Activated gamma-delta T cell treated with anti-CD3 and anti-CD28 coated beads, Interleukin-2, amount 50 U/mL, for 16 hours (primary cell): ENCODE data around the gene CPNE5.

Source experiments
- DNase-seq: peaks from one replicate; pipeline ENCODE4 v3.0.0-alpha.2; 2020; ENCODE audit warnings: low read depth

CPNE5 gene

DNA sequence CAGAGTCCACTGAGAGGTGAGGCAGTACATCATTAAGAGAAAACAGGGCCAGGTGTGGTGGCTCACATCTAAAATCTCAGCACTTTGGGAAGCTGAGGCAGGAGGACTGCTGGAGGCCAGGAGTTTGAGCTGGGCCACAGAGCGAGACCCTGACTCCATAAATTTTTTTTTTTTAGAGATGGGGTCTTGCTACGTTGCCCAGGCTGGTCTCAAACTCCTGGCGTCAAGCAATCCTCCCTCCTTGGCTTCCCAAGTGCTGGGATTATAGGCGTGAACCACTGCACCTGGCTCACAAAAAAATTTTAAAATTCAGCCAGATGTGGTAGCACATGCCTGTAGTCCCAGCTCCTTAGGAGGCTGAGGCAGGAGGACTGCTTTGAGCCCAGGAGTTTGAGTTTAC, 18.1 kb upstream of the CPNE5 start:
- DNase-seq = no peak

DNA sequence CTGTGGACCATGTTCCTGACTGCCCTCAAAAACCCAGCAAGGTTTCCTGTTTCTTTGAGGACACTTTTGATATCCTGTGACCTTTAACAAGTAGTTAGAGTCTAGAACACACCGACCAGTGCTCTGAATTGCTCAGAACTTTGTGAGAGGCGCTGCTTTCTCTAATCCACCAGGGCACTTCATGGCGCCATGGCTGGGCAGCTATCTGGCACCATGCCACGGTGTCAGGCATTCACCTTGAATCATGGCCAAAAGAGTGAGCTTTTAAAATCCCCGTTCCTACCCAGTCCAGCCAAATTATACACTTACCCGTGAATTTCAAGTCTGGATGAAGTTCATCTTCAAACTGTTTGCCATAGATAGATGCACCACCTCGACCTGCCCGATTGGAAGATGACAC, 17.0 kb upstream of the CPNE5 start:
- no peak for DNase-seq

DNA sequence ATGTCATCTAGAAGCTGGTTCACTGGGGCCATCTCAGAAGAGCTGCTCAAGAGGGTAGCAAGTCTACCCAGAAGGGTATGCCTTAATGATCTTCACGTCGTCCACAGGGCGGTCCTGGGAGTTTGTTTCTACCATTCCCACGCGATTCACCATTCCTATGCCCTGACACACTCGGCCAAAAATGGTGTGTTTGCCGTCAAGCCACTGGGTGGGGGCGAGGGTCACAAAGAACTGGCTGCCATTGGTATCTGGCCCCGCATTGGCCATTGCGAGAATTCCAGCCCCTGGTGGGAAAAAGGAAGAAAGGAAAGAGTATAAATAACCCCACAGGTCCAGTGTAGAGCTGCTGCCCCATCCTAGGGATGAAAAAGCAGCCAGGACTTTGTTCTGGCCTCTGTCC, 16.5 kb upstream of the CPNE5 start:
- no peak for DNase-seq

DNA sequence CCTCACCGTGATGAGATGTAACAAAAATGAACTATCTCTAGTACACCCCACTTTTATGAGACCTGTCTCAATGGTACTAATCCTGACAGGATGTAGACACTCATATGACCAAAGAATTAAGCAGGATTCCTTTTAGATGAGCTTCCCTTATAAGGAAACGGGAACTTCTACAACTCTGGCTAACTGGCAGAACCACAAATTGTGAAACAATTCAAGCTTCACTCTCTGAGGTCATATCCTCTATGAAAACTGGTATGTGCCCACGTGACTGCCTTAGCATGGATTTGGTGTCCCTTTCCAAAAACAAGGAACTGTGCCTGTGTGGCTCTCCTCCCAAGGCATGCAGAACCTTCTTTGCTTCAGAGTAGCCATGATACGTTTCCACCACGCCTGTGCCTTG, 14.1 kb upstream of the CPNE5 start:
- no peak for DNase-seq

DNA sequence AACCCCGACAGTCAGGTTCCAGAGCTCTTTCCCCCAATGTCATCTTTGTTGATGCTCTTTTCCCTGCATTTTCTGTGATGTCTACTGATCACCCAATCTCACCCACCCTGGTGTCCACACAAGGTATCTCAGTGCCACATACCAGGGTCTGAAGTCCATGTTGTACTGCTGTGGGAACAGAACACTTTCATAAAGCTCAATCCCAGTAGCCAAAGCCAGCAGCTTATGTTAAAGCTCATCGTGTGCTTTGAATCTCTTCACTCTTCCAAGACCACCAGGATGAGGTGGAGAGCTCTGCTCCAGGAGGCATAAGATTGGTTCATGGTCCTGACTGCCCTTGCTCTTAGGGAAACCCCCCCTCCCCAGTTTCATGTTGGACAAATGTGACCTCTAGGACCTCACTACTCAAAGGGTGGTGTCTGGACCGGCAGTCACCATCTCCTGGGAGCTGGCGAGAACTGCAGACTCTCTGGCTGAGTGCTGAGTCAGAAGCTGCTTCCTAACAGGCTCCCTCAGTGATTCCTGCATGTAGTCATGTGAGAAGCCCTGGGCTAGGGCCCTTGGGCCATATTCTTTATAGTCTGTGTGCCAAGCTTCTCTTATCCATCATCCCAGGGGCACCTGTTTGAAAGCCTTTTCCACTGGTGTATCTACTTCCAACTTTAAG, 13.4 kb upstream of the CPNE5 start:
- no peak for DNase-seq

DNA sequence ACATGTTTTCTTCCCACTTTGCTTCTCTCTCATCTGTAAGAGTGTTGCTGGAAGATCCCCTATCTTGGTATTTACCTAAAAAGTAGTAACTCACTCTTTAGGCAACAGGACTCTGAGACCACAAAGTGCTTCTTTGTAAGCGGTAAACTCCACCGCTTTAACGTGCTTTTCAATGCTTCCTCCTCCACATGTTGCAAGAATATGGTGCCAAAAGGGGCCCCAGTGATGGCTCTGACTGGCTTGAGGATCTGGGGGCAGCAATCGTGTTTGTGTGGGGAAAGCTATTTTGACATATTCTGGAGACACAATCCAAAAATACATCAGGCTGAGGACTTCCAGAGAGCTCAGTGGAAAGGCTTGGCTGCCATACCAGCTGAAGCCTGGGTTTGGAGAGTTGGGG, 12.4 kb upstream of the CPNE5 start:
- no peak for DNase-seq

DNA sequence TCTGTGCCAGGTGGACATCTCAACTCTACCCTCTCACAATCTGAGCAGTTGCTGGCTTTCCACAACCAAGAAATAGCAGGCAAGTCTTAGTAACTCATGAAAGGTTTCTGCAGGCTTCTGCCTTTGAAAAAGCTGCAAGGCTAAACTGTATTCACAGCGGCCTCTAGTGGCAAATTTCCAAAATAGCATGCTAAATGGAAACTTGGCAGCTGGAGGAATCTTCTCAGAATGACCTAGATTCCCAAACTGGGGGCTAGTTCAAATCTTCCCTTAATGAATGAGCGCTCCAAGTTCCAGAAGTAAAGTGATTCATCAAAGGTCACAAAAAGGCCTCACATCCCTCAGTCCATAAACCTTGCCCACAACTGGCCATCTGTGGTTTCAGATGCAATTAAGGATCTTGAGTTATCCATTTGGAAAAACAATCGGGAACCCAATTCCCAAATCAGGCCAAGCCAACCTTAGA, 11.9 kb upstream of the CPNE5 start:
- DNase-seq = no peak

DNA sequence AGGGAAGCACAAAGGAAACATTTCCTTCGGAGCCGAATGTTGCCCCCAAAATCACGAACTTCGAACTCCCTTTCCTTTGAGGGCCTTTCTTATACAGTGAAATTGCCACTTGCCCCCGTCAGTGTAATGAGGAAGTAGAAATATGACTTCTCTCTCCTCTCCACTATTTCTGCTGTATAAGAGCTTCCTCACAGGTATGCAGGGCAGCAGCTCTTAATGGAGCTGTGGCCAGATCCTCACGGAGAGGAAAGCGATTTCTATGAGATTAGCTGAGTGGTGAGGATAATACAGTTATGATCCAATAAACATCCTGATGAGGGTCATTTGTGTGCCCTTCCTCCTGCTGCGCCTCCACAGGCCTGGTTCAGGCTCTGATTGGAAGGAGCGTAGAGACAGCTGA, 10.8 kb upstream of the CPNE5 start:
- DNase-seq = no peak

DNA sequence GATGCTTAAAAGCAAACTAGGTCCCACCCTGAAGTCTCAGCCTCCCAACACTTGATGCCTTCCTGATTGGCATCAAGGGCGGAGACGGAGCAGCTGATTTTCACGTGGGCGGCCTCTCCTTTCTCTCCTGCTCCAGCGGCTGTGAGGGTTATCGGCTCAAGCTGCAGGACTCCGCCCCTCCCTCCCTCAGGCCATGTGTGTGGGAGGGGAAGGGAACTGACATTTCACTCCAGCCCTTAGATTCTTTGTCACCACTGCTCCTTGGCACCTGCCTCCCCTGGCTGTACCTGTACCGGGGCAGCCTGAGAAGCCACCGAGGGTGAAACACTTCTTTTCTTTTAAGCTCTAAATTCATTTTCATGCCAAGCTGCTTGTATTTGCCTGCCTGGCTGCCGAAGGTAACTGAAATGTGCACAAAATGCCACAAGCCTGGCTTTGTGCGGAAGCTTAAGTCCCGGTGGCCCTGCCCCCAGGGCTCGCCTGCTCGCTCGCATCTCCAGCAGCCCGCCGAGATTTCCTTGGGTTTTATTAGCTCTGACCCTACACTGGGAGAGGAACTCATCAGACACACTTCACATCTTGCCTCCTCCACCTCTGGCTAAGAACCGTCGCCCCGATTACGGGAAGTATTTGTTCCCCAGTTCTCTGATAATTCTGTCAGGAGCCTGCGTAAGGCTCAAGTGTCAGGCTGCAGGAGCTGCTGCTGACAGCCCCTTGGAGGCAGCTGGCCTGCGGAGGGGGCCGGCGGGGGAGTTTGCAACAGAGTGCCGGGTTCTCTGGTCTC, 9.6 kb upstream of the CPNE5 start:
- no peak for DNase-seq

DNA sequence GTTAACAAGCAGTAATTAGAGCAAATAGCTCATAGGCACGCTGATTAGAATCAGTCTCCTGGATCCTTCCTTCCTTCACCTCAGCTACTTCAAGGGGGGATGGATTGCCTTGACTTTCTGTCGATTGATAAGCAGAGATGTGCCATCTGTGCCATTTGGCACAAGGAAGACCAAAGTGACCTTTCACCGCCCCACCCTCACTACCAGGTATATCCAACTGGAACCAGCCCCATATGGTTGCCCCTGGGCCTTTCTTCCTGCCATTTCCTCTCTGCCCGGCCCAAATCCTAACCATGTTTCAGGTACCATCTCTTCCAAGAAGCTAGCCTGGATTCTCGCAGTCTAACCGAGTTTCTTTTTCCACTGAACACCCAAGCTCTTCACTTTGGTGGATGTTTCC, 8.7 kb upstream of the CPNE5 start:
- DNase-seq = no peak

DNA sequence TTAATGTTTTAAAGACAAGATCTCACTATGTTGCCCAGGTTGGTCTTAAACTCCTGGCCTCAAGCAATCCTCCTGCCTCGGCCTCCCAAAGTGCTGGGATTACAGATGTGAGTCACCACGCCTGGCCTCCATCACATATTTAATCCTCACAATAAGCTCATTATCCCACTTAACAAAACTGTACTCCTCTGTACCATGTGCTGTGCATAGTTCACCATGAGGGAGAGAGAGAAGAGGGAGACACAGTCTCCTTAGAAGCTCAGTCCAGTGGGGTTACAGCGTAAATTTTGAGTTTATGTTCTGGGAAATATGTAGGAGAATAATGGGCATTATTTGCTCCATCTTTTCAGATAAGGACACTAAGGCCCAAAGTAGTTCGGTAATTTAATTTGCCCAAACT, 7.9 kb upstream of the CPNE5 start:
- DNase-seq = no peak

DNA sequence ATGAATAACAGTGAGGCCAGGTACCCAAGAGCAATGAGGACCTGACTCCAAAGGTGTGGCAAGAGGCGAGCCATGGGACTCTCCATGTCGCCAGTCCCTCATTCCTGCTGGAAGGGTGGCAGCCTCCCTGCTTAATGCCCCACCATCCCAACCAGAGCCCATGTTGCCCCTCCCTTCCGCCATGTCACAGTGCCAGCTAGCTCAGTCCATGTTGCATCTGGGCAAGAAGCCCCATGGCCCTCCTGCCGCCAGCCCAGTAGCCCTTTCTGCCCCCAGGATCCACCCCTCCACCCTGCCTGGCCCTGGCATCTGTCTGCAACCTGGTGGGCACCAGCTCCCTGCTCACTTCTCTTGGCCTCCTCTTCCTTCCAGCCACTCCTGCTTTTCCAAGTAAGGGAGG, 6.0 kb upstream of the CPNE5 start:
- no peak for DNase-seq

DNA sequence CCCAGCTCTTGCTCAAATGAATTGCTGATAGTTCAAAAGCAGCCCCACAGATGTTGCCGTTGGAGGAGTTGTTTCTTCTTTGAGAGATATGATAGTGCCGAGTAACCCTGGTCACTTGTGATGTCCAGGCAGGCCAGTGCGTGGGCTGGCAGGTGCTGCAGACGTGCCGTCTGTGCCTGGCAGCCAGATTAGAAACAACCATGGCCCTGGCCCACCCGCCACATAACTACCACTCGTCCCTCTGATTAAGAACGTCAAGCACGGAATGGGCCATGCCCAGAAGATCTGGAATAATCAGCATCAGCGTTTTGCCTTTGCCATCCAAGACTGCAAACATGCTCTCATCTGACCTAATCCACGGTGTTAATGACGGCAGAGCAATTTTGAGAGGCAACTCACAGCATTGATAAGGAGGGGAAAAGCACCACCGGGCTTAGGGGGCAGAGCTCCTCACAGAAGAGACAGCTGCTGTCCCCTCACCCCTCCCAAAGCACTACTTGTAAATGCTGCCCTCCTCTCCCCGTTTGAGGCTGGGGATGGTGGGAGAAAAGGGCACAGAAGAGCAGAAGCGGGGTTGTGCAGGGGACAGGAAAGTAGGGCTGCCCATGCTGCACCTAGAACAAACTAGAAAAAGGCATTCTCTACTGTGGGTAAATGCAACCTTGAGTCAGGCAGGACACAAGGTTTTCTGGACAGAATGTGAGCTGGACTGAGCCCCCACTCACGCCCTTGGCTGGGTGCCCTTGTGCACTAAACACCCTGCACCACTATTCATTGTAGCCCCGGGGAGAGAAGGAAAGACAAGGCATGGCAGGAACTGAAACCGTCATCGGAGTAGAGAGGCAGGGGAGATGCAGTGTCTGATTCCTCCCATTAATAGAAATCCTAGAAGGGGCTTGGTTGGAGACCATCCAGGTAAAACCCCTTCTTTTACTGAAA, 5.3 kb upstream of the CPNE5 start:
- no peak for DNase-seq

DNA sequence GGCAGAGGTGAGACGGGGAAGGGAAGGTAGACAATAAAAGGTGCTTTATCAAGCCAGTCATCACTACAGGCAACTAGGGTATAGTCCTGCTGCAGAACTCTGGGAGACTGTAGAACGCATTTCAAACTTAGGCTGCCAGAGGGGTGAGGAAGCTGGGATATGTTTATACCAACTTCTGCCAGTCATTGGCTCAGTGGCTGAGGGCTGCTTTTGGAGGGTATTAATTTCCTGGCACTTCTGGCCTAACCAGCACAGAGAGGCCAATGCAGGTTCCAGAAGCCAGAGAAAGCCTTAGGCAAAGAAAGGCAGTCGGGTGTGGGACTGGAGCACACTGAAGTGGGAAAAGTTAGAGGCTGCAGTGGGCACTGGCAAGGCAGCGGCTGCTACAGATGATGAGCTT, 3.9 kb upstream of the CPNE5 start:
- DNase-seq = no peak

DNA sequence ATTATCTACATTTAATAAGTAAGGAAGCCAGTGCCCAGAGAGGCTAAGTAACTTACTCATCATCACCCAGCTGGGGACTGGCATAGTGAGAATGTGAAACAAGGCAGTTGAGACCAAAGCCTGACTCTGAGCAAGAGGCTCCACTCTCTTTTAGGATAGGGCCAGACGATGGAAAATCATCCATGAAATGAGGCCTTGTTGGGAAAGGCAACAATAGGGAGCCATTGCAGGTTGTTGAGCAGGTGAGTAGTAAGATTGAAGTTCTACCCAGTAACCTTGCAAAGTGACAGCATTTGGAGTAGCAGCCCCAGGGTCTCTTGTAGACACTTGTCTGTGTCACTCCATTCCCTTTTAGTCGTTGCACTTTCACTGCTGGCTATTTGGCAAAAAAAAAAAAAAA, 2.5 kb upstream of the CPNE5 start:
- no peak for DNase-seq

DNA sequence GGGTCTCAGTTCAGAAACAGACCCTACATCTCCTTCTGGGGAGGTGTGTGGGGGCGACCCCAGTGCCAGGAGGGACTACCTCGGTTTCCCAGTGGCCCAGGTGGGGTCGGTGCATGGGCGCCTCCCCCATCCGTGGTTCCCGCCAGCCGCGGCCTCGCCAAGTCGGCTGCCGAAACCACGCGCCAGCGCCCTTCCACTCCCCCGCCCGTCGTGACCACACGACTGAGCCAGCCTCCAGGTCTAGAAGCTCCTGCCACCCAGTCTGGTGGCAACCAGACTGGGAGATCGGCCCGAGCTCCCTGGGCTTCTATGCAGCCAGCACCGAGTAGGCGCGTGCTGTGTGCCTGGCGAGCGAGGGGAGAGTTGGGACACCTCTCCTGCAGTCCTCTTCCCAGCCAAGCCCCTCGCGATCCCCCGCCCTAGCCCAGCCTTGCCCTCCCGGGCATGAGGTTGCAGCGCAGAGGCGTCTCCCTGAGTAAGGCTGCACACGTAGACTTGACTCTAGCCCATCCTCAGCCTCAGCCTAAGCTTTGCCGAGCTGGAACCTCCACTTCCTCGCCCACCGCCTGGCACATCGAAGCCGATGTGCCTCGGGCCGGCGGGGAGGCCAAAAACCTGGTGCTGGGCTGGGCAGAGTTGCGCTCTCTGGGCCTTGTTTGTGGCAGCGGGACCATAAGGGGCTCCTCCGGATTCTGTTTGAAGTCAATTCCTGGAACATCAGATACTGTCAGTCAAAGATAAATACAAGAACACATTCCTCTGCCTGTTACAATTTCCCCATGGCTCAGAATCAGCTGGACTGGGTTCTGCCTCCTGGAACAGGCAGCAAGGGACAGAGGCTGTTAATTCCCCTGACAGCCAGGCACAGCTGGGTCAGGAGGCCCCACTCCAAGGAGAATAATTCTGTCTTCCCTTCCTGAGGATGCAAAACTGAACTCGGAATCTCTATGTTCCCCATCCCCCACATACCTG, 1.5 kb upstream of the CPNE5 start:
- no peak for DNase-seq

DNA sequence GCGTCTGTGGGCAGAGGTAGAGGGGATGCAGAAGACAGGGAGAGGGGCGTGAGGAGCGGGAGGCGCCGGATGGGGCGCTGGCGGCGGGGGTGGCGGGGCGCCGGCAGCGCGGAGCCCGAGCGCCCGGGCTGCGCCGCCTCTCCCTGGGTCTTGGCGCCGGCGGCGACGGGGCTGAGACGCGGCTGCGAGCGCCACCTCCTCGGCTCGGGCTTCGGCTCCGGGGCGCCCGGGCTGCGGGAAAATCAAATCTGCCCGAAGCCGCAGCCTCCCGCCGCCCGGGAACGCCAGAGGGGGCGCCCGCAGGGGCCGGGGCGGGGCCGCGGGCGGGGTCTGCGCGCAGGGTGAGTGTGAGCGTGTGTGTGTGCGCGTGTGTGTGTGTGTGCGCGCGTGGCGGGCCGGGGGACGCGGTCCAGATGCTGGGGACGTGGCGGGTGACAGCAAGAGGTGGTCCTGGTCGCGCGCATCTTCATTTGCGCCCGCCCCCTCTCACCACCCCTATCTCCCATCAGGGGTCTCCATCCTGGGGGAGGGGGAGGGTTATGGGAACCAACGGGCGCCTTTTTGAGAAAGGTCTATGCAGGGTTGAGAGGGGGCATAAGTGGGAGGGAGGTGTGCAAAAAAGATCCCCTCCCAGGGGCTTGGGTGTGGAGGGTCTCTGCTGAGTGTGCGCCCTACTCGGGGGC, 646 bp upstream of the CPNE5 start:
- no peak for DNase-seq

DNA sequence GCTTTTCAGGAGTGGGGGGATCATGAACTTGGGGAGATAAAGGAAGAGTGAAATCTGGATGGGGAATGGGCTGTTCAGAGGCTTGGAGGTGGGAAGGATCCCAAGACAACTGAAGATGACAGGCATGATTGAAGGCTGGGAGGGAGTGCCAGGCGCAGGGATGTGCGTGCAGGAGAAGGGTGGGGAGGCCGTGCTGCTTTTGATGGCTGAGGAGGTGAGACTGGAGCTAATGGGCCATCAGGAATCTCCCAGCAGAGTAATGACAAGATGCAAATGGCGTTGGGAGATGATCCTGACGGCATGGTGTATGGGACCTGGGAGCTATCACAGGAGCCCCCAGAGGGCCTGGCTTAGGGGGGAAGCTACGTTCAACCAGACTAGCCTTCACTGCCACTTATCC, 1.6 kb downstream of the CPNE5 start:
- DNase-seq = no peak

DNA sequence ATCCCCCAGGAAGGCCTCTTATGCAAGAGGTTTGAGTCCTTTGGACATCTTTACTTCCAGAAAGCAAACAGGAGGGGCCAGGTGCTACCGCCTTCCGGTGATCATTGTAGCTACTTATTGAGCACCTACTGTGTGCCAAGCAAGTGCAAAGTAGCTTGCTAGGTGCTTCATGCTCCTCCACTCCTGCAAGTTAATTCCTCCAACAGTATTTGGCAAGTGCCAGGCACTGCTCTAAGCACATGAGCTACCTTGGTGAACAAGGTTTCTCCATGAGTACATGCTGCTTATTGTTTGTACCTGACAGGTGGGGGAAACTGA, 2.3 kb downstream of the CPNE5 start:
- no peak for DNase-seq

DNA sequence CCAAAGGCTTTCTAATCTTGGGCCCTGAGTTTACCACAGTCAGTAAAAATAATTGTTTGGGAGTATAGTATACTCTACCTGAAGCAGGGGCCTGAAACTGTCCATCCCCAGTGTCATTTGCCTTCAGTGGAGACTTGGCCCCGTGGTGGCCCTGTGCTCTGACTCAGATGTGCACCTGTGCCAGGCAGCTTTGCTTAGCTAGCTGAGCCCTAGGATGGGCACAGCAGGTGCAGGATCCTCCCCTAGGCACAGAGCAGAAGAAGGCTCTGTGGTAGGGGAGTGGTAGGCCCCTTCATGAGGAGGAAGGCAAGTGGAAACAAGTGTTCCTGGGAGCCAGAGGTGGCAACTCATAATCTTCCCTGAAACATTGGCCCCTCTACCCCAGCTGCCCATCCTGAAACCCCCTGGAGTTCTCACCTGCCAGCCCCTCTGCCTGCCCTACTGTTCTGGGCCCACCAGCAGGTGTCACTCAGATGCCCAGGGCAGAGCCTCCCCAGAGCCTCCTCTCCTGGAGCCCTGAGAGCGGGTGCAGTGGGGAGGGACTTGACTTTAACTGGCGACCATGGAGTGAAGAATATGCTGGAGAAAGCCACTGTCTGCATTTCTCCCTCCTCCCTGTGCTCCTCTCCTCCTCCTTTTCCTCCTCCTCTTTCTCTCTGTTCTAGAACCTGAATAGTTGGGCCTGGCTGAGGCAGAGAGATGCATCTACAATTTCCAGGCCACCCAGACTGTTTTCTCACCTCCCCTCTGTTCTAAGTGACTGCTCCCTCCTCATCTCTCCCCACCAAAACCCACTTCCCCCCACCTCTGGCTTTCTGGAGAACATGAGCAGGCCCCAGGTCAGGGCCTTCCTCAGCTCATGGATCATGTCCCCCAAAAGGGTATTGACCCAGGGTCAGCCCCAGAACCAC, 2.9 kb downstream of the CPNE5 start:
- DNase-seq = no peak
